A673 (cell line): ENCODE results near the gene ZFPM1.

Experiments
- CTCF ChIP-seq: fragments of 300-800, 200-600 bp; sonication (generic); conservative IDR thresholded peaks from 2 replicates; pipeline ENCODE4 v1.5.1; 2017; ENCODE audit warnings: low read depth, mild to moderate bottlenecking, antibody characterized with exemption, low read length, moderate library complexity, mixed read lengths
- EZH2 ChIP-seq: fragments of 200-600 bp; sonication (generic); IDR thresholded peaks from 2 replicates; pipeline ENCODE4 v1.6.1; 2017; ENCODE audit warnings: borderline replicate concordance, low read depth, mild to moderate bottlenecking, mixed read lengths, antibody characterized with exemption, low read length; ENCODE audit not compliant: poor library complexity, severe bottlenecking

- TF ChIP-seq CTCF (no peak), EZH2 (no peak)
Observed at GRCh38 chr16:88439706-88440105, 13.4 kb upstream of the ZFPM1 start.
